Loucy (cell line): ENCODE data around the gene NCOR1.

ENCODE experiments used
- H2AFZ ChIP-seq: fragments of 200-600 bp; sonication (generic); 2 replicates; pipeline ENCODE4 v1.6.0; 2016; ENCODE audit warnings: antibody characterized with exemption, mild to moderate bottlenecking, low read length, moderate library complexity
- H3F3A ChIP-seq: fragments of 200-600 bp; 2 replicates; pipeline ENCODE4 v1.6.0; 2016; ENCODE audit warnings: antibody characterized with exemption, low read depth, mild to moderate bottlenecking
- H3K27me3 ChIP-seq: fragments of 200-600 bp; sonication (generic); 2 replicates; pipeline ENCODE4 v1.6.1; 2014; ENCODE audit warnings: low read length, mild to moderate bottlenecking; ENCODE audit not compliant: insufficient read depth, poor library complexity, severe bottlenecking
- H3K36me3 ChIP-seq: fragments of 200-600 bp; sonication (generic); 2 replicates; pipeline ENCODE4 v1.6.1; 2016; ENCODE audit warnings: low read length; ENCODE audit not compliant: insufficient read depth
- H3K4me1 ChIP-seq: fragments of 200-600 bp; sonication (generic); 2 replicates; pipeline ENCODE4 v1.5.1; 2014; ENCODE audit warnings: low read length, mild to moderate bottlenecking; ENCODE audit not compliant: insufficient read depth, poor library complexity, severe bottlenecking
- H3K4me2 ChIP-seq: fragments of 200-600 bp; sonication (generic); 2 replicates; pipeline ENCODE4 v1.6.0; 2014; ENCODE audit warnings: antibody characterized with exemption, low read length, low read depth, mild to moderate bottlenecking; ENCODE audit not compliant: poor library complexity, severe bottlenecking
- H3K4me3 ChIP-seq: fragments of 200-600 bp; sonication (generic); 2 replicates; pipeline ENCODE4 v1.5.1; 2014; ENCODE audit warnings: low read length, mild to moderate bottlenecking, mixed read lengths; ENCODE audit not compliant: poor library complexity, severe bottlenecking
- H3K79me2 ChIP-seq: fragments of 200-600 bp; sonication (generic); 2 replicates; pipeline ENCODE4 v1.6.1; 2014; ENCODE audit warnings: low read length; ENCODE audit not compliant: insufficient read depth
- H3K9ac ChIP-seq: fragments of 200-600 bp; sonication (generic); 2 replicates; pipeline ENCODE4 v1.6.0; 2014; ENCODE audit warnings: mild to moderate bottlenecking, low read depth, low read length, moderate library complexity; ENCODE audit not compliant: poor library complexity, severe bottlenecking
- H3K9me2 ChIP-seq: fragments of 200-600 bp; sonication (generic); replicated peaks from 2 replicates; pipeline ENCODE4 v1.6.1; 2016; ENCODE audit warnings: low read depth, low read length, mixed read lengths
- H3K9me3 ChIP-seq: fragments of 200-600 bp; sonication (generic); 2 replicates; pipeline ENCODE4 v1.6.1; 2014; ENCODE audit warnings: mild to moderate bottlenecking, antibody characterized with exemption, low read length, low read depth; ENCODE audit not compliant: insufficient read depth
- H4K20me1 ChIP-seq: fragments of 200-600 bp; sonication (generic); 2 replicates; pipeline ENCODE4 v1.6.0; 2014; ENCODE audit warnings: antibody characterized with exemption, low read length, mild to moderate bottlenecking; ENCODE audit not compliant: insufficient read depth, poor library complexity, severe bottlenecking
- EZH2phosphoT487 ChIP-seq: fragments of 200-600 bp; IDR thresholded peaks from 2 replicates; pipeline ENCODE4 v1.6.1; 2018; ENCODE audit warnings: antibody characterized with exemption, mild to moderate bottlenecking, moderate library complexity, borderline replicate concordance
- TF ChIP-seq, protein P1 (sequence below): fragments of 200-600 bp; sonication (generic); conservative IDR thresholded peaks from 2 replicates; pipeline ENCODE4 v1.5.1; 2014; ENCODE audit warnings: mild to moderate bottlenecking, antibody characterized with exemption, low read length

NCOR1 gene

DNA sequence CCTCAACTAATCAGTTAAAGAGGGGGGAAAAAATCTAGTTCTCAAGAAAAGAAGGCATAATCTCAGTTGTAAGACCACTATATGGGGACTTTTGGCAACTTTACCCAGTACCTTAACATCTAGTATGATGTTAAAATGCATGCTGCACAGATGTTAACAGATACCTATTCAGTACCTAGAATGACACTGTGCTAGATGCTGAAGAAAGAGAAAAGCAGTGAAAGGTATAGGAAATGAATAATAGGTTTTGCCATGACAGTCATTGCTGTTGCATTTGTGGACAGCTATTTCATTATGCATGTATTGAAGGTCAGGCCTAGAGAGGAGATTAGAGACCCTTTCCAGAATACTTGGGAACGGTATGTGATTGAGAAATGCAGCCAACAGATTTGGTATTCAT, 36.2 kb upstream of the NCOR1 start:
- no peak overlapping the region for H2AFZ ChIP-seq
- no peaks in the 10 kb centered on the region for H3K79me2 ChIP-seq
- TF ChIP-seq, protein P1, sequence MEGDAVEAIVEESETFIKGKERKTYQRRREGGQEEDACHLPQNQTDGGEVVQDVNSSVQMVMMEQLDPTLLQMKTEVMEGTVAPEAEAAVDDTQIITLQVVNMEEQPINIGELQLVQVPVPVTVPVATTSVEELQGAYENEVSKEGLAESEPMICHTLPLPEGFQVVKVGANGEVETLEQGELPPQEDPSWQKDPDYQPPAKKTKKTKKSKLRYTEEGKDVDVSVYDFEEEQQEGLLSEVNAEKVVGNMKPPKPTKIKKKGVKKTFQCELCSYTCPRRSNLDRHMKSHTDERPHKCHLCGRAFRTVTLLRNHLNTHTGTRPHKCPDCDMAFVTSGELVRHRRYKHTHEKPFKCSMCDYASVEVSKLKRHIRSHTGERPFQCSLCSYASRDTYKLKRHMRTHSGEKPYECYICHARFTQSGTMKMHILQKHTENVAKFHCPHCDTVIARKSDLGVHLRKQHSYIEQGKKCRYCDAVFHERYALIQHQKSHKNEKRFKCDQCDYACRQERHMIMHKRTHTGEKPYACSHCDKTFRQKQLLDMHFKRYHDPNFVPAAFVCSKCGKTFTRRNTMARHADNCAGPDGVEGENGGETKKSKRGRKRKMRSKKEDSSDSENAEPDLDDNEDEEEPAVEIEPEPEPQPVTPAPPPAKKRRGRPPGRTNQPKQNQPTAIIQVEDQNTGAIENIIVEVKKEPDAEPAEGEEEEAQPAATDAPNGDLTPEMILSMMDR = no peak
- no peak for TF ChIP-seq EZH2phosphoT487
- H3K36me3 ChIP-seq = no peaks in the 10 kb centered on the region
- H3K4me3 ChIP-seq = no peak overlapping the region
- no peaks in the 10 kb centered on the region for H3K4me1 ChIP-seq
- no peak overlapping the region for H3K9ac ChIP-seq
- no peaks in the 10 kb centered on the region for H3K27me3 ChIP-seq
- no peaks in the 10 kb centered on the region for H4K20me1 ChIP-seq
- no peaks in the 10 kb centered on the region for H3K9me2 ChIP-seq
- H3K4me2 ChIP-seq = no peak overlapping the region
- H3F3A ChIP-seq = no peaks in the 10 kb centered on the region
- no peaks in the 10 kb centered on the region for H3K9me3 ChIP-seq

DNA sequence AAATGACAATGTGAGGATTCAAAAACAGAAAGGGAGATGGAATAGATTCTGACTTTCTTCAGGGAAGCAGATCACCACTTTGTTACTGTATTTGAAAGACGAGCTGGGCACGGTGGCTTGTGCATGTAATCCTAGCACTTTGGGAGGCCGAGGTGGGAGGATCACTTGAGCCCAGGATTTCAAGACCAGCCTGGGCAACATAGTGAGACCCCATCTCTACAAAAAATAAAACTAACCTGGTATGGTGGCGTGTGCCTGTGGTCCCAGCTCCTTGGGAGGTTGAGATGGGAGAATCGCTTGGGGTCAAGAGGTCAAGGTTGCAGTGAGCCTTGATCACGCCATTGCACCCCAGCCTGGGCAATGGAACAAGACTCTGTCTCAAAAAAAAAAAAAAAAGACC, 35.7 kb upstream of the NCOR1 start:
- Histone ChIP-seq H3K4me3 (no peak overlapping the region), H3K27me3 (no peaks in the 10 kb centered on the region), H3K9ac (no peak overlapping the region), H4K20me1 (no peaks in the 10 kb centered on the region), H3K9me3 (no peaks in the 10 kb centered on the region), H3F3A (no peaks in the 10 kb centered on the region), H3K9me2 (no peaks in the 10 kb centered on the region), H2AFZ (no peak overlapping the region), H3K4me1 (no peaks in the 10 kb centered on the region), H3K4me2 (no peak overlapping the region), H3K79me2 (no peaks in the 10 kb centered on the region), H3K36me3 (no peaks in the 10 kb centered on the region)
- TF ChIP-seq, protein P1 = no peak
- TF ChIP-seq EZH2phosphoT487 = no peak

DNA sequence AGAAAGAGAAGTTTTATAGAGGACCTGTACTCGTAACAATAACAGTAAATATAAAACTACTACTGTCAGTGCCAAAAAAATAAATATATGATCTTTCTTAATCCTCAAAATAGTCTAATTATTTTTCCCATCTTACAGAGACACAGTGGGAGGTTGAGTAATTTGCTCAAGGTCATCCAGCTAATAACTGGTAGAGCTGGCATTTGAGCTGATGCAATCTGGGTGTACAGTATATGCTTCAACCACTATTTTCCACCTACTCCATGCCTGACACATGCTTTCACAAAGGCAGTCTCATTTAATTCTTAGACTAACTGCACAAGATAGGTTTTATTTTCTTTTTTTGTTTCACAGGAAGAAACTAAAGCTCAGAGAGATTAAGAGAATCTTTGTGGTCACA, 35.3 kb upstream of the NCOR1 start:
- no peaks in the 10 kb centered on the region for H3K36me3 ChIP-seq
- no peak overlapping the region for H3K4me3 ChIP-seq
- no peak overlapping the region for H3K9ac ChIP-seq
- no peaks in the 10 kb centered on the region for H3K27me3 ChIP-seq
- no peaks in the 10 kb centered on the region for H3K9me3 ChIP-seq
- no peaks in the 10 kb centered on the region for H3K9me2 ChIP-seq
- no peaks in the 10 kb centered on the region for H3F3A ChIP-seq
- no peaks in the 10 kb centered on the region for H3K79me2 ChIP-seq
- no peak overlapping the region for H3K4me2 ChIP-seq
- H2AFZ ChIP-seq = no peak overlapping the region
- H4K20me1 ChIP-seq = no peaks in the 10 kb centered on the region
- TF ChIP-seq, protein P1 = no peak
- no peak for TF ChIP-seq EZH2phosphoT487
- no peaks in the 10 kb centered on the region for H3K4me1 ChIP-seq
